ENCODE data around the gene SH3RF1. TPM values are rescaled to one million over a fixed set of nuclear protein-coding genes. Genes with fewer than 3 reads are reported as not detected.

SH3RF1 gene
- 14.1 and 17.1 TPM in 2 replicates for total RNA-seq (ENCODE audit: low replicate concordance)

- peaks cover 12% of the 10 kb centered on the region for H3K27me3 ChIP-seq
- peaks cover 31% of the 10 kb centered on the region for H4K20me1 ChIP-seq (ENCODE audit: low read depth)
- peaks cover 15% of the 10 kb centered on the region for H3F3A ChIP-seq (ENCODE audit: low read depth)
- H3K9me3 Mint-ChIP-seq, result no peaks in the 10 kb centered on the region
- peak; percentile 92 for DNase-seq (ENCODE audit: low spot score)
- no peaks in the 10 kb centered on the region for H3K36me3 ChIP-seq
- peaks cover 4% of the 10 kb centered on the region for H3K36me3 Mint-ChIP-seq
- peak within 1 kb of the TSS; percentile 97 for H3K4me3 Mint-ChIP-seq
- TF ChIP-seq EZH2phosphoT487 (IDR thresholded peaks at IDR 0.05) (no peak), EZH2 (IDR thresholded peaks at IDR 0.05) (peak; percentile 50), CTCF (IDR thresholded peaks at IDR 0.05) (peak; percentile 55)
- H3K4me1 Mint-ChIP-seq, result peaks cover 35% of the 10 kb centered on the region
- peak within 1 kb of the TSS; percentile 82 for H3K4me3 ChIP-seq
- peak within 1 kb of the TSS; percentile 84 for H3K9ac ChIP-seq
- H3K4me1 ChIP-seq, result peaks cover 34% of the 10 kb centered on the region
- H2AFZ ChIP-seq (replicated peaks), result peak within 1 kb of the TSS; percentile 84
- peaks cover 2% of the 10 kb centered on the region for H3K27me3 Mint-ChIP-seq (ENCODE audit: insufficient read depth, low read depth)
- no peaks in the 10 kb centered on the region for H3K9me3 ChIP-seq (ENCODE audit: low read depth)
- H3K27ac Mint-ChIP-seq, result peak within 1 kb of the TSS; percentile 95
- H3K79me2 ChIP-seq (ENCODE audit: low read depth), result peaks cover 45% of the 10 kb centered on the region
- H3K4me2 ChIP-seq, result peak within 1 kb of the TSS; percentile 96
- peak within 1 kb of the TSS; percentile 79 for H3K27ac ChIP-seq
Observed at GRCh38 chr4:169270810-169271691, at the start of gene SH3RF1. TSS of gene SH3RF1 (minus strand) at chr4:169270956. CDS start at chr4:169269212, 1,744 bp downstream.

- Histone ChIP-seq H3K36me3 (no peaks in the 10 kb centered on the region), H3F3A (ENCODE audit: low read depth) (peaks cover 3% of the 10 kb centered on the region), H3K4me2 (no peak overlapping the region), H4K20me1 (ENCODE audit: low read depth) (no peaks in the 10 kb centered on the region), H3K79me2 (ENCODE audit: low read depth) (no peaks in the 10 kb centered on the region), H3K27ac (no peak overlapping the region), H3K4me3 (no peak overlapping the region), H3K9me3 (ENCODE audit: low read depth) (no peaks in the 10 kb centered on the region), H3K4me1 (no peaks in the 10 kb centered on the region), H2AFZ (replicated peaks) (peak overlapping the region; percentile 88), H3K27me3 (no peaks in the 10 kb centered on the region), H3K9ac (no peak overlapping the region)
- no peaks in the 10 kb centered on the region for H3K36me3 Mint-ChIP-seq
- TF ChIP-seq EZH2phosphoT487 (IDR thresholded peaks at IDR 0.05) (no peak), CTCF (IDR thresholded peaks at IDR 0.05) (no peak), EZH2 (IDR thresholded peaks at IDR 0.05) (no peak)
- peak overlapping the region; percentile 57 for H3K27ac Mint-ChIP-seq
- no peak overlapping the region for H3K4me3 Mint-ChIP-seq
- H3K27me3 Mint-ChIP-seq (ENCODE audit: insufficient read depth, low read depth), result peaks cover 4% of the 10 kb centered on the region
- peaks cover 2% of the 10 kb centered on the region for H3K9me3 Mint-ChIP-seq
- peaks cover 16% of the 10 kb centered on the region for H3K4me1 Mint-ChIP-seq
- DNase-seq (ENCODE audit: low spot score), result no peak
Observed at GRCh38 chr4:169315530-169316343, 45.0 kb upstream of the SH3RF1 start.

GRCh38 chr4:169314906-169315305 is 44.1 kb upstream of the SH3RF1 start:
- Mint-ChIP-seq H3K4me1 (peaks cover 16% of the 10 kb centered on the region), H3K9me3 (peaks cover 2% of the 10 kb centered on the region), H3K27ac (no peak overlapping the region), H3K4me3 (no peak overlapping the region), H3K27me3 (ENCODE audit: insufficient read depth, low read depth) (peaks cover 4% of the 10 kb centered on the region), H3K36me3 (no peaks in the 10 kb centered on the region)
- no peak overlapping the region for H3K4me2 ChIP-seq
- TF ChIP-seq EZH2 (IDR thresholded peaks at IDR 0.05) (no peak), EZH2phosphoT487 (IDR thresholded peaks at IDR 0.05) (no peak)
- H3K9ac ChIP-seq, result no peak overlapping the region
- no peaks in the 10 kb centered on the region for H3K79me2 ChIP-seq (ENCODE audit: low read depth)
- peaks cover 3% of the 10 kb centered on the region for H3F3A ChIP-seq (ENCODE audit: low read depth)
- no peaks in the 10 kb centered on the region for H3K9me3 ChIP-seq (ENCODE audit: low read depth)
- peak overlapping the region; percentile 14 for H2AFZ ChIP-seq (replicated peaks)
- DNase-seq (ENCODE audit: low spot score), result no peak
- no peaks in the 10 kb centered on the region for H3K27me3 ChIP-seq
- no peaks in the 10 kb centered on the region for H3K36me3 ChIP-seq
- no peaks in the 10 kb centered on the region for H3K4me1 ChIP-seq
- no peak overlapping the region for H3K27ac ChIP-seq
- no peak overlapping the region for H3K4me3 ChIP-seq
- H4K20me1 ChIP-seq (ENCODE audit: low read depth), result no peaks in the 10 kb centered on the region

Measured in neural progenitor cell (in vitro differentiated cells).